H1 (cell line): ENCODE results near the gene TUBAL3. TPM values are rescaled to one million over a fixed set of nuclear protein-coding genes. Genes with fewer than 3 reads are reported as not detected.

ENCODE experiments used
- BACH1 ChIP-seq: IDR thresholded peaks from 2 replicates; pipeline ENCODE4 v1.6.1; 2012; ENCODE audit warnings: low read length, improper control_type of control experiment
- HDAC6 ChIP-seq: IDR thresholded peaks from one replicate; pipeline ENCODE4 v1.7.1; 2012; ENCODE audit warnings: low read depth, mild to moderate bottlenecking, inconsistent platforms, low read length, moderate library complexity
- polyA plus RNA-seq, 7 experiments: library from polyadenylated mRNA; depleted of rRNA in 3 of 7; stranded (reverse) in 5 of 7; unstranded in 2 of 7; fragments of >200 nt in 5 of 7; fragments of 200-250 nt in 2 of 7; gene quantifications; 1 replicate in 5 of 7; 2 replicates in 1 of 7; 4 replicates in 1 of 7; pipeline versions ENCODE4 v1.2.1 to v1.2.3, GENCODE V29; 2011 to 2013; ENCODE audit warnings: missing spikeins in 2 of 7, mixed read lengths in 2 of 7
- total RNA-seq: library from RNA; stranded (reverse); fragmentation: NEBNext Ultra II Directional; extraction: Animal tissue kit (Norgen Biotek cat#: 25700); gene quantifications from 2 replicates; pipeline ENCODE4 v1.2.1, GENCODE V29; 2021
- TF ChIP-seq, protein P1 (sequence below), 3 experiments: IDR thresholded peaks; 1 replicate in 2 of 3; 2 replicates in 1 of 3; pipeline versions ENCODE4 v1.5.1 to v1.6.1; 2011; ENCODE audit warnings: low read length in 3 of 3, mild to moderate bottlenecking in 3 of 3, inconsistent platforms in 2 of 3, low read depth in 1 of 3, moderate library complexity in 1 of 3; ENCODE audit not compliant: insufficient read depth in 1 of 3; ENCODE audit errors: control extremely low read depth in 1 of 3
- TF ChIP-seq, protein P2 (sequence below): IDR thresholded peaks from 2 replicates; pipeline ENCODE4 v1.6.1; 2012; ENCODE audit warnings: low read length, inconsistent platforms

TUBAL3 gene
- total and polyA plus RNA-seq, 2 of the 8 experiments (the other 6 are each of a cell fraction or from before 2014, with no cell fraction given): 0.17 TPM; not detected in 1

DNA sequence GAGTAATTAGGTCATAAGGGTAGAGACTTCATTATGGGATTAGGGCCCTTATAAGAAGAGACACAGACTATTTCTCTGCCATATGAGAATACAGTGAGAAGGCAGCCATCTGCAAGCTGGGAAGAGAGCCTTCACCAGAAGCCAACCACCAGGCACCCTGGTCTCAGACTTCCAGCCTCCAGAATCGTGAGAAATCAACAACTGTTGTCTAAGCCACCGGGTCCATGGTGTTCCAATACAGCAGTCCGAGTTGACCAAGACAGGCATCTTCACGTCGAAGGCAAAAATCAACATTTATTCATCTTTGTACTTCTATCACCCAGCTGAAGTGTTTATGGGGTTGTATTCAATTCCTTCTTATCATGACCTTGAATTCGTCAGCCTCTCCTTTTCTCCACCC lies 5.3 kb downstream of the TUBAL3 start (continued):
- TF ChIP-seq, protein P1, sequence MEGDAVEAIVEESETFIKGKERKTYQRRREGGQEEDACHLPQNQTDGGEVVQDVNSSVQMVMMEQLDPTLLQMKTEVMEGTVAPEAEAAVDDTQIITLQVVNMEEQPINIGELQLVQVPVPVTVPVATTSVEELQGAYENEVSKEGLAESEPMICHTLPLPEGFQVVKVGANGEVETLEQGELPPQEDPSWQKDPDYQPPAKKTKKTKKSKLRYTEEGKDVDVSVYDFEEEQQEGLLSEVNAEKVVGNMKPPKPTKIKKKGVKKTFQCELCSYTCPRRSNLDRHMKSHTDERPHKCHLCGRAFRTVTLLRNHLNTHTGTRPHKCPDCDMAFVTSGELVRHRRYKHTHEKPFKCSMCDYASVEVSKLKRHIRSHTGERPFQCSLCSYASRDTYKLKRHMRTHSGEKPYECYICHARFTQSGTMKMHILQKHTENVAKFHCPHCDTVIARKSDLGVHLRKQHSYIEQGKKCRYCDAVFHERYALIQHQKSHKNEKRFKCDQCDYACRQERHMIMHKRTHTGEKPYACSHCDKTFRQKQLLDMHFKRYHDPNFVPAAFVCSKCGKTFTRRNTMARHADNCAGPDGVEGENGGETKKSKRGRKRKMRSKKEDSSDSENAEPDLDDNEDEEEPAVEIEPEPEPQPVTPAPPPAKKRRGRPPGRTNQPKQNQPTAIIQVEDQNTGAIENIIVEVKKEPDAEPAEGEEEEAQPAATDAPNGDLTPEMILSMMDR (IDR thresholded peaks at IDR 0.05; ENCODE audit: control extremely low read depth in 1 of 3, insufficient read depth in 1 of 3, low read depth in 1 of 3, low read length in 3 of 3): no peak
- TF ChIP-seq, protein P2, sequence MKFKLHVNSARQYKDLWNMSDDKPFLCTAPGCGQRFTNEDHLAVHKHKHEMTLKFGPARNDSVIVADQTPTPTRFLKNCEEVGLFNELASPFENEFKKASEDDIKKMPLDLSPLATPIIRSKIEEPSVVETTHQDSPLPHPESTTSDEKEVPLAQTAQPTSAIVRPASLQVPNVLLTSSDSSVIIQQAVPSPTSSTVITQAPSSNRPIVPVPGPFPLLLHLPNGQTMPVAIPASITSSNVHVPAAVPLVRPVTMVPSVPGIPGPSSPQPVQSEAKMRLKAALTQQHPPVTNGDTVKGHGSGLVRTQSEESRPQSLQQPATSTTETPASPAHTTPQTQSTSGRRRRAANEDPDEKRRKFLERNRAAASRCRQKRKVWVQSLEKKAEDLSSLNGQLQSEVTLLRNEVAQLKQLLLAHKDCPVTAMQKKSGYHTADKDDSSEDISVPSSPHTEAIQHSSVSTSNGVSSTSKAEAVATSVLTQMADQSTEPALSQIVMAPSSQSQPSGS: no peak
- TF ChIP-seq HDAC6 (no peak), BACH1 (no peak)
